ENCODE data around the gene SRRM3.
A peak's percentile ranks its signal among the peaks of the same experiment; 100 is the strongest.
"Not testable (repeated sequence)": the region's sequence is repeated elsewhere in the genome, so short reads cannot be mapped to it uniquely, and the experiment has no call there.

Gene SRRM3

GRCh38 chr7:76315364-76315763, 113.7 kb downstream of the SRRM3 start:
- no peak for DNase-seq (ENCODE audit: low spot score)

GRCh38 chr7:76316984-76317781, 115.5 kb downstream of the SRRM3 start:
- DNase-seq (ENCODE audit: low spot score): no peak

DNA sequence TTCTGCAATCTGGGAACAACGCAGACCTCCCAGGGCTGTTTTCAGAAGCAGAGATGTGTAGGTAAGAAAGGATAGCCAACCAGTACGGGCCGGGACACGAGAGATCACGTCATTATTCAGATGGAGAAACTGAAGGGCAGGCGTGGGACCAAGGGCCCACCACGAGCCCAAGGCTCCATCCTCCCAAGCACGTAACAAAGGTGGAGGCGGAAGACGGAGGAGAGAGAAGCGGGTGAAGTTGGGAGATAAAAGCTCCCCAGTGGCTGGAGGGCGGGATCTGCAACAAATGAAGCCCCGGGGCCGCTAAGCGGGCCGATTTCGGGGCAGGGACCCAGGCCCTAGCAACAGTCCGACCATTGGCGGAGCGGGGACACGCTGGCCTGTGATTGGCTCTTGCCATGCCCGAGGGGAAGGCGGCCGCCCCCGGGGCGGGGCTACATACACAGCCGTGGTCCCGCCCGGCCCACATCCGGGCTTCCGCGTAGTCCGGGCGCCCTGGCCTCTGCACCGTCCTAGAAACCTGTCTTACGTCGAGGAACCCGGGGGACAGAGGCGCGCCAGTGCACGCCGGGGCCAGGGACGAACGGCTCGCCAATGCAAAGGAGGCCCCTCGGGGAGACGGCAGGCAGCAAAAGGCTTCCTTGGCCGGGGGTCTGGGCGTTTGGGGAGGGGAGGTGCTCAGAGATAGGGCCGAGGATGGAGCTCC, 116.2 kb downstream of the SRRM3 start:
- peak; percentile 96 for DNase-seq (ENCODE audit: low spot score)

DNA sequence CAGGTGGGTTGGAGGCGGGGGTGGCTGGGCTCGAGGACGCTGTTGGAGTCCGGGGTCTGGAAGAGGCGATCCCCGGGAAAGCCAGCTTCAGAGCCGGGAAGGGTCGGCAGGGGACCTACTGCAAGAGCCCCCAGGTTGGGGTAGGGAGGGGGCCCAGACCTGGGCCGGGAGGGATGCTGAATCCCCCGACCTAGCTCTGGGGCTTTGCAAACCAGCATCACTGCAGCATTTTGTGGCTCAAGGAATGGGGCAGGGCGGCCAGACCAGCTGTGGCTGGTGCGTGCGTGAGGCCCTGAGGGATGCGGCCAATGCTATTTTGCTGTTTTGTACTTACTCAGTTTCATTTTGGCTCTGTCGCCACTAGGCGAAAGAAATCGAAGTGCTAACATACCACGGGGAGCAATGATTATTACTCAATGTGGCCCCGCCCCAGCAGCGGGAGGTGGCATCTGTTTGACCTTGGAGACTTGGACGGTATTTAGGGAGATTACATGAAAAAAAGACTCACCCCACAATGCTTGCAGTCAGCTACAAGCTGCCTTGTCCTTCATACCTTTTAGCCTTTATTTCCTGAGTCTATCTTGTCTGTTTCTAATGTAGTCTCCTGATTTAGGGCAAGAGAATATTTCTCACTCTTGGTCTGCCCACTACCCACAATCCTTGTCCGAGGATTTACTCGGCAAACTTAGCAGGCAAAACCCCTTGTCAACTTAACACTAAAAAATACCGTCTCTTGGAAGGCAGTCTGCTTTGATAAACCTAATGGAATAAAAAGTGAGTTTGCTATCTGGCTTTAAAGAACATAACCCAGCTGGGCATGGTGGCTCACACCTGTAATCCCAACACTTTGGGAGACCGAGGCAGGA, 117.0 kb downstream of the SRRM3 start:
- DNase-seq (ENCODE audit: low spot score): peak; percentile 72

DNA sequence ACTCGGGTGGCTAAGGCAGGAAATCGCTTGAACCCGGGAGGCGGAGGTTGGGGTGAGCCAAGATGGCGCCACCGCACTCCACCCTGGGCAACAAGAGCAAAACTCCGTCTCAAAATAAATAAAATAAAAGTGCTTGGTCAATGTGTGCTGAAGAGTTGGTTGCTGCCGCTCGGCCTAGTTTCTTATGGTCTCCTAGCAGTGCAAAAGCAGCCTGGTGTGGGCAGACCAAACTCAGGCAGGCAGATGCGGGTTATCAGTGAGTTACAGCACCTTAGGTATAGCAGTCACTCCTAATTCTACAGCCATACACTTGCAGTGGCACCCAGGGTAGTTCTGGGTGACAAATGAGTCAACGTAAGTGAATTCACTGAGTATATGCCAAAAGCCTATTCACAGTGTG, 123.4 kb downstream of the SRRM3 start:
- no peak for DNase-seq (ENCODE audit: low spot score)

DNA sequence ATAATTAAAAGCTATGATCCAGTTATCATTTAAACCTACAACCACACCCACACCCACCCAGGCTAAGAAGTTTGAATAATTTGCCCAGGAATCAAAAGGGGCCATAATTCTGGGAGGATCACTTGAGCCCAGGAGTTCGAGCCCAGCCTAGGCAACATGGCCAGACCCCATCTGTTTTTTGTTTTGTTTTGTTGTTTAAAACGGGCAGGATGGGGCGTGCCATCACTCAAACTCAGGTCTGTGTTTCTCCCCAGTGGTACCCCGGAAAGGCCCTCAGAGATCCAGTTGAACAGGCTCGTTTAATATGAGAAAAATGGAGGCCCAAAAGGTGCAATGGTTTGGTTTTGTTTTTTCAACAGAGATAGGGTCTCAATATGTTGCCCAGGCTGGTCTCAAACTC, 124.1 kb downstream of the SRRM3 start:
- DNase-seq (ENCODE audit: low spot score): no peak

DNA sequence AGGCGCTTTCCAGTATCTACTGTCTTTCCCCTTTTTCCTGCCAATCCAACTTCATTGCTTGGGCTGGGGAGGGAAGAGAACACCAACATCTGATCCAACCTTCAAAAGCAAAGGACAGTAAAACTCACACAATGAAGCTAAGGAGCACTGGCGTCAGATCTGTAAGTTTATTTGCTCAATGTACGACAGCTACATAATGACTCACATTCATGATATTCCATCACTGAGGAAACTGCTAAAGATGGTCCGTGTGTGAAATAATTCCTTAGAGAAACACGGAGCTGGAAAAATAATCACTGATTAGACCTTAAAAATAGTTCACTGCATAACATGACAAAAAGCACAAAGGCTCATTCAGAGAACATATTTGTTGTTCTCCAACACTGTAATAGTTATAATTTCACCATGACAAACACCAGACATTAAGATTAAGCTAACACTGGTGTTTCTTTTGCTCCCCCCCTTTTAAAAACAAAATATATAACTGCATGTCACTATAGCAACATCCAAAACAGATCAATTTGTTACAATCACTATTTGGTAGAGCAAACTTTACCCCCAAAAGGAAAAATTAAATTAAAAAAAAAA, 125.0 kb downstream of the SRRM3 start:
- DNase-seq (ENCODE audit: low spot score): no peak

GRCh38 chr7:76327610-76328009, 125.9 kb downstream of the SRRM3 start:
- no peak for DNase-seq (ENCODE audit: low spot score)

GRCh38 chr7:76328389-76328788, 126.7 kb downstream of the SRRM3 start:
- DNase-seq (ENCODE audit: low spot score): no peak

DNA sequence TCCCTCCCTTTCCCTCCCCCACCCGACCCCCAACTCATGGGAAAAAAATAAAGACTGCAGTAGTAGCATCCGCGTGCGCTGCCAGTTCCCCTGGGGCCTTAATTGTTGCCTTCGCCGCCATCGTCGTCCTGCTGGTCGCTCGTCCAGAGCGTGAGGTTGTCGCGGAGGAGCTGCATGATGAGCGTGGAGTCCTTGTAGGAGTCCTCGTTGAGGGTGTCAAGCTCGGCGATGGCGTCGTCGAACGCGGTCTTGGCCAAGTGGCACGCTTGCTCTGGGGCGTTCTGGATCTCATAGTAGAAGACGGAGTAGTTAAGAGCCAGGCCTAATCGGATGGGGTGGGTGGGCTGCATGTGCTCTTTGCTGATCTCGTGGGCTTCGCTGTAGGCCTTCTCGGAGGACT, 127.8 kb downstream of the SRRM3 start:
- no peak for DNase-seq (ENCODE audit: low spot score)

GRCh38 chr7:76330261-76330660, 128.6 kb downstream of the SRRM3 start:
- DNase-seq (ENCODE audit: low spot score): no peak

GRCh38 chr7:76330673-76331072, 129.0 kb downstream of the SRRM3 start:
- DNase-seq (ENCODE audit: low spot score): no peak

GRCh38 chr7:76332078-76332477, 130.4 kb downstream of the SRRM3 start:
- DNase-seq (ENCODE audit: low spot score): no peak

DNA sequence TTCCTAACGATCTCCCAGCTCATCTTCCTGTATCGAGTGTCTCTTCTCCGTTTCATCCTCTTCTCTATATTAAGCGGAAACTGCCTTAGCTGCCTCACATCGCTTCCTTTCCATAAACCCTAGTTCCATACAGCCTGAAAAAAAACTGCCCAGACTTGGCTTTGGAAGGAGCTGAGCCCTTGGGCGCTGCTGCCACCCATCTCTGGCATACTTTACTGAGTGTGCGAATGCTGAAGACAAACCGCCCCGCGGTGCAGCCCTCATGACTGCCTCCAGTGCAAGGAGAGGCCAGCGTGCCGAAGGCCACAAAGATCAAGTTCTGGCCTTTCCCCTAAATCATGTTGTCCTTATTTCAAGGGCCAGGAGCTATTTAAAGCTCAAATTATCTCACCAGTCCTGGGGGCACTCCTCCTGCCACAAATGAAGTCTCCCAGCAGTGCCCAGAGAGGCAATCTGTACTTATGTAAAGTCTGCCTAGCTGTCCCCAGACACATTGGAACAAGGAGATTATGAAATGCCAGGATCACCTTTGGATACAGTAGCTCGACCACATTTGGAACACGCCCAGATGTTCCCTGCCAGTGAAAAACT, 131.9 kb downstream of the SRRM3 start:
- no peak for DNase-seq (ENCODE audit: low spot score)

DNA sequence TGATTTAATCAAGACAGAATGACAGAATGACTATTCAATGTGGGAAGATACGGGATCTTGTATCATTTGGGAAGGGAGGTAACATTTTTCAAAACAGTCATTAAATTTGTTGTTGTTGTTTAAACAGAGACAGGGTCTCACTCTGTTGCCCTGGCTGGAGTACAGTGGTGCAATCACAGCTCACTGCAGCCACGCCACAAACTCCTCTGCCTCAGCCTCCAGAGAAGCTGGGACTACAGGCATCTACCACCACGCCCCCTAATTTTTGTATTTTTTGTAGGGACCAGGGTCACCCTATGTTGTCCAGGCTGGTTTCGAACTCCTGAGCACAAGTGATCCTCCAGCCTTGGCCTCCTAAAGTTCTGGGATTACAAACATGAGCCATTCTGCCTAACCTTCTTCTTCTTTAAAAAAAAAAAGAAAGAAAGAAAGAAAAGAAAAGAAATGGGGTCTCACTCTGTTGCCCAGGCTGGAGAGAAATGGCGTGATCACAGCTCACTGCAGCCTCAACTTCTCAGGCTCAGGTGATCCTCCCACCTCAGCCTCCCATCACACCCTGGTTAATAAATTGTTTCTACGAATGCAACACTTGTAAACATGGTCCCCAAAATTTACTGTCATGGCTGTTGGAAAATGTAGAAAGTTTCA, 132.7 kb downstream of the SRRM3 start:
- no peak for DNase-seq (ENCODE audit: low spot score)

- DNase-seq (ENCODE audit: low spot score): not testable (repeated sequence)
These were observed 133.7 kb downstream of the SRRM3 start for GRCh38 chr7:76335417-76335816.

- no peak for DNase-seq (ENCODE audit: low spot score)
These were observed 134.4 kb downstream of the SRRM3 start for GRCh38 chr7:76336094-76336493.

Measured in HuH-7.5 (cell line).